A549 (cell line): Measurements from ENCODE around the gene KREMEN1.

Experiments
- CTCF ChIP-seq: fragments of >200 bp; sonication (Bioruptor Twin); formaldehyde crosslinking; IDR thresholded peaks from 3 replicates; pipeline ENCODE4 v1.5.1; 2016
- ELK1 ChIP-seq: fragments of 150-350 bp; IDR thresholded peaks from 2 replicates; pipeline ENCODE4 v1.6.1; 2014; ENCODE audit warnings: low read depth, mild to moderate bottlenecking, low read length
- HMGXB4 ChIP-seq: fragments of 250-450 bp; sonication (Bioruptor Pico); IDR thresholded peaks from 2 replicates; pipeline ENCODE4 v1.5.0; 2021; ENCODE audit warnings: mild to moderate bottlenecking, moderate library complexity, borderline replicate concordance
- POLR2A ChIP-seq: IDR thresholded peaks from 2 replicates; pipeline ENCODE4 v1.6.1; 2012; ENCODE audit warnings: mild to moderate bottlenecking, low read length
- RAD21 ChIP-seq, 2 experiments: fragments of >200 bp in 1 of 2; sonication (Bioruptor Twin) in 1 of 2; formaldehyde crosslinking in 1 of 2; IDR thresholded peaks in 1 of 2; conservative IDR thresholded peaks in 1 of 2; 2 replicates in 1 of 2; 3 replicates in 1 of 2; pipeline ENCODE4 v1.6.1; 2012 to 2018; ENCODE audit warnings: inconsistent platforms in 1 of 2
- SMC3 ChIP-seq: fragments of >200 bp; sonication (Bioruptor Twin); formaldehyde crosslinking; IDR thresholded peaks from 3 replicates; pipeline ENCODE4 v1.6.1; 2018; ENCODE audit warnings: inconsistent platforms
- SREBF2 ChIP-seq: fragments of 450-650 bp; IDR thresholded peaks from 2 replicates; pipeline ENCODE4 v1.6.1; 2014; ENCODE audit warnings: mild to moderate bottlenecking, moderate library complexity
- TF ChIP-seq, protein P1 (sequence below): fragments of 450-650 bp; IDR thresholded peaks from 2 replicates; pipeline ENCODE4 v1.6.1; 2014; ENCODE audit warnings: antibody characterized with exemption
- TF ChIP-seq, protein P2 (sequence below): IDR thresholded peaks from 2 replicates; pipeline ENCODE4 v1.6.1; 2012

DNA sequence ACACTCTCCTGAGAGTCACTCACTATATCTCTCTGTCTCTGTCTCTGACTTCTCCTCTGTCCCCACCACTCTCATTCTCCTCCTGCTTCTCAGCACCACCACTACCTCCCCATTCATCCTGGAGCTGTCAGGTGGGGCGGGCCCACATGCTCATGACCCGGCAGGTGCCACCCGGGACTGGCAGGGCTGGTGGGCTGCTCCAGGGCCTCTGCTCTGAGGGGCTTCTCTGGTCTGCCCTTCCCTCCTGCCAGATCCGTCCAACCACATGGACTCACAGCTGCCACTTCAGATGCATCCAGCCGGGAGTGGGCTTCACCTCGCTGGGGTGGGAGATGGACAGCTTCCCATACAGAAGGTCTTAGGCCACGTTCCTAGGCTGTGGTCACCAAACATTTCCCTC is 128.1 kb downstream of the KREMEN1 start:
- TF ChIP-seq CTCF (no peak), POLR2A (no peak), ELK1 (no peak), RAD21 (conservative IDR thresholded peaks at IDR 0.05 in 1 of 2, IDR thresholded peaks at IDR 0.05 in 1 of 2) (no peak), HMGXB4 (CRISPR knock-in tag) (no peak), SMC3 (no peak), SREBF2 (no peak)
- TF ChIP-seq, protein P1, sequence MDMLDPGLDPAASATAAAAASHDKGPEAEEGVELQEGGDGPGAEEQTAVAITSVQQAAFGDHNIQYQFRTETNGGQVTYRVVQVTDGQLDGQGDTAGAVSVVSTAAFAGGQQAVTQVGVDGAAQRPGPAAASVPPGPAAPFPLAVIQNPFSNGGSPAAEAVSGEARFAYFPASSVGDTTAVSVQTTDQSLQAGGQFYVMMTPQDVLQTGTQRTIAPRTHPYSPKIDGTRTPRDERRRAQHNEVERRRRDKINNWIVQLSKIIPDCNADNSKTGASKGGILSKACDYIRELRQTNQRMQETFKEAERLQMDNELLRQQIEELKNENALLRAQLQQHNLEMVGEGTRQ = no peak
- TF ChIP-seq, protein P2, sequence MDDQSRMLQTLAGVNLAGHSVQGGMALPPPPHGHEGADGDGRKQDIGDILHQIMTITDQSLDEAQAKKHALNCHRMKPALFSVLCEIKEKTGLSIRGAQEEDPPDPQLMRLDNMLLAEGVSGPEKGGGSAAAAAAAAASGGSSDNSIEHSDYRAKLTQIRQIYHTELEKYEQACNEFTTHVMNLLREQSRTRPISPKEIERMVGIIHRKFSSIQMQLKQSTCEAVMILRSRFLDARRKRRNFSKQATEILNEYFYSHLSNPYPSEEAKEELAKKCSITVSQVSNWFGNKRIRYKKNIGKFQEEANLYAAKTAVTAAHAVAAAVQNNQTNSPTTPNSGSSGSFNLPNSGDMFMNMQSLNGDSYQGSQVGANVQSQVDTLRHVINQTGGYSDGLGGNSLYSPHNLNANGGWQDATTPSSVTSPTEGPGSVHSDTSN = no peak
